BJ (cell line): Measurements from ENCODE around the gene SLC39A3. TPM values are rescaled to one million over a fixed set of nuclear protein-coding genes. Genes with fewer than 3 reads are reported as not detected.

Source experiments
- CTCF ChIA-PET: fragments of 350-600 bp; formaldehyde crosslinking; extraction: SDS; loops from one replicate; lab custom pipeline; 2021; ENCODE audit warnings: antibody characterized with exemption, inconsistent platforms; lab: Yijun Ruan, JAX
- POLR2A ChIA-PET: fragments of 300-600 bp; sonication (Branson Sonifier 250); formaldehyde crosslinking; extraction: SDS; loops from one replicate; lab custom pipeline; 2021; ENCODE audit warnings: antibody characterized with exemption; lab: Charles Lee
- DNase-seq: peaks from one replicate; pipeline ENCODE4 v3.0.0-alpha.2; 2011; ENCODE audit warnings: low read depth
- H3K27me3 ChIP-seq: 2 replicates; pipeline ENCODE4 v1.6.0; 2011; ENCODE audit warnings: low read length; ENCODE audit not compliant: control insufficient read depth, insufficient read depth
- H3K36me3 ChIP-seq: 2 replicates; pipeline ENCODE4 v1.5.1; 2011; ENCODE audit warnings: low read length; ENCODE audit not compliant: control insufficient read depth, insufficient read depth
- H3K4me3 ChIP-seq: 2 replicates; pipeline ENCODE4 v1.5.1; 2011; ENCODE audit warnings: low read depth, mild to moderate bottlenecking, control low read depth, low read length
- CTCF ChIP-seq: IDR thresholded peaks from 2 replicates; pipeline ENCODE4 v1.5.1; 2011; ENCODE audit warnings: low read depth, mild to moderate bottlenecking, control low read depth, inconsistent platforms, low read length, moderate library complexity; ENCODE audit not compliant: insufficient read depth
- polyA plus RNA-seq: library from polyadenylated mRNA; depleted of rRNA; stranded (reverse); fragments of >200 nt; gene quantifications from 2 replicates; pipeline ENCODE4 v1.2.3, GENCODE V29; 2011

SLC39A3 gene
- polyA plus RNA-seq, 1 experiment = 67.9 TPM

- CTCF ChIA-PET = interaction anchor here (0.6 to 12.6 kb wide), 3 partner anchors 39 to 95 kb away, joined by 3 to 244 read pairs (median 3); partner anchors contain the start of gene SGTA
- POLR2A ChIA-PET = no interaction called here
- H3K36me3 ChIP-seq = no peaks in the 10 kb centered on the region
- TF ChIP-seq CTCF = no peak
- H3K4me3 ChIP-seq = no peak overlapping the region
- no peaks in the 10 kb centered on the region for H3K27me3 ChIP-seq
- DNase-seq = no peak
Observed at GRCh38 chr19:2744113-2744512, 4.3 kb upstream of the SLC39A3 start.

GRCh38 chr19:2743099-2743498 is 3.3 kb upstream of the SLC39A3 start:
- no peaks in the 10 kb centered on the region for H3K36me3 ChIP-seq
- ChIA-PET POLR2A (no interaction called here), CTCF (interaction anchor here (1.3 to 12.6 kb wide), 2 partner anchors 40 to 94 kb away, joined by 3 to 244 read pairs; partner anchors contain the start of gene SGTA)
- TF ChIP-seq CTCF = no peak
- no peak overlapping the region for H3K4me3 ChIP-seq
- H3K27me3 ChIP-seq = no peaks in the 10 kb centered on the region
- DNase-seq = no peak

GRCh38 chr19:2740314-2740656 is 468 bp upstream of the SLC39A3 start:
- Histone ChIP-seq H3K27me3 (no peaks in the 10 kb centered on the region), H3K4me3 (no peak overlapping the region), H3K36me3 (peaks cover 4% of the 10 kb centered on the region)
- ChIA-PET CTCF (interaction anchor here (1.5 to 2.2 kb wide), 2 partner anchors 9 to 92 kb away, joined by 6 to 14 read pairs; no protein-coding TSS in a partner anchor), POLR2A (no interaction called here)
- DNase-seq = no peak
- TF ChIP-seq CTCF = no peak

- peaks cover 10% of the 10 kb centered on the region for H3K36me3 ChIP-seq
- CTCF ChIA-PET = interaction anchor here (0.5 to 1.2 kb wide), 2 partner anchors 13 to 47 kb away, joined by 3 to 4 read pairs; no protein-coding TSS in a partner anchor
- POLR2A ChIA-PET = no interaction called here
- no peaks in the 10 kb centered on the region for H3K27me3 ChIP-seq
- DNase-seq = no peak
- no peak overlapping the region for H3K4me3 ChIP-seq
- no peak for TF ChIP-seq CTCF
Observed at GRCh38 chr19:2736550-2737190, 3.1 kb downstream of the SLC39A3 start.

- ChIA-PET CTCF (interaction anchor here (0.6 to 1.2 kb wide), 3 partner anchors 14 to 226 kb away, joined by 3 to 4 read pairs (median 3); no protein-coding TSS in a partner anchor), POLR2A (no interaction called here)
- Histone ChIP-seq H3K4me3 (no peak overlapping the region), H3K27me3 (no peaks in the 10 kb centered on the region), H3K36me3 (peaks cover 10% of the 10 kb centered on the region)
- DNase-seq = no peak
- no peak for TF ChIP-seq CTCF
Observed at GRCh38 chr19:2735374-2735773, 4.4 kb downstream of the SLC39A3 start.
